Activated CD4-positive, alpha-beta T cell treated with anti-CD3 and anti-CD28 coated beads, Interleukin-2, amount 50 U/mL, for 48 hours (primary cell): ENCODE data around the gene OTC.

Experiments used
- DNase-seq, 2 experiments: peaks; one replicate each; pipeline ENCODE4 v3.0.0-alpha.2; 2020

Gene OTC

GRCh38 chrX:38363046-38363445, 10.6 kb downstream of the OTC start:
- DNase-seq = no peak

- DNase-seq = no peak
Observed at GRCh38 chrX:38365954-38366353, 13.6 kb downstream of the OTC start.

GRCh38 chrX:38368774-38369173, 16.4 kb downstream of the OTC start:
- no peak for DNase-seq

- DNase-seq = no peak
Observed at GRCh38 chrX:38371641-38372040, 19.2 kb downstream of the OTC start.

- DNase-seq = no peak
Observed at GRCh38 chrX:38374431-38374830, 22.0 kb downstream of the OTC start.

- no peak for DNase-seq
Observed at GRCh38 chrX:38375891-38376290, 23.5 kb downstream of the OTC start.

GRCh38 chrX:38376747-38377146, 24.3 kb downstream of the OTC start:
- DNase-seq = no peak

- no peak for DNase-seq
Observed at GRCh38 chrX:38379088-38379487, 26.7 kb downstream of the OTC start.

GRCh38 chrX:38382663-38383062, 30.3 kb downstream of the OTC start:
- DNase-seq = no peak

- no peak for DNase-seq
Observed at GRCh38 chrX:38400389-38400910, 48.0 kb downstream of the OTC start.

- DNase-seq = no peak
Observed at GRCh38 chrX:38402118-38402517, 49.7 kb downstream of the OTC start.

- no peak for DNase-seq
Observed at GRCh38 chrX:38403834-38404233, 51.4 kb downstream of the OTC start.

- no peak for DNase-seq
Observed at GRCh38 chrX:38407126-38407525, 54.7 kb downstream of the OTC start.

- DNase-seq = no peak
Observed at GRCh38 chrX:38409289-38409688, 56.9 kb downstream of the OTC start.

- no peak for DNase-seq
Observed at GRCh38 chrX:38426785-38427184, 74.4 kb downstream of the OTC start.

- DNase-seq = no peak
Observed at GRCh38 chrX:38431525-38431924, 79.1 kb downstream of the OTC start.

- no peak for DNase-seq
Observed at GRCh38 chrX:38435130-38435529, 82.7 kb downstream of the OTC start.

GRCh38 chrX:38437093-38437492, 84.7 kb downstream of the OTC start:
- DNase-seq = no peak

- no peak for DNase-seq
Observed at GRCh38 chrX:38438321-38438720, 85.9 kb downstream of the OTC start.

- no peak for DNase-seq
Observed at GRCh38 chrX:38452603-38453002, 100.2 kb downstream of the OTC start.

GRCh38 chrX:38458071-38458470, 105.7 kb downstream of the OTC start:
- no peak for DNase-seq

GRCh38 chrX:38462257-38462656, 109.9 kb downstream of the OTC start:
- DNase-seq = no peak

GRCh38 chrX:38465686-38466085, 113.3 kb downstream of the OTC start:
- no peak for DNase-seq

GRCh38 chrX:38468563-38469157, 116.3 kb downstream of the OTC start:
- DNase-seq = no peak
